Kidney tubule cell (primary cell): ENCODE measurements around the gene USP17L15.
"Not testable (repeated sequence)": the region's sequence is repeated elsewhere in the genome, so short reads cannot be mapped to it uniquely, and the experiment has no call there.

Source experiments
- DNase-seq: peaks from one replicate; pipeline ENCODE4 v3.0.0-alpha.2; 2018; ENCODE audit warnings: low spot score

USP17L15 gene, protein sequence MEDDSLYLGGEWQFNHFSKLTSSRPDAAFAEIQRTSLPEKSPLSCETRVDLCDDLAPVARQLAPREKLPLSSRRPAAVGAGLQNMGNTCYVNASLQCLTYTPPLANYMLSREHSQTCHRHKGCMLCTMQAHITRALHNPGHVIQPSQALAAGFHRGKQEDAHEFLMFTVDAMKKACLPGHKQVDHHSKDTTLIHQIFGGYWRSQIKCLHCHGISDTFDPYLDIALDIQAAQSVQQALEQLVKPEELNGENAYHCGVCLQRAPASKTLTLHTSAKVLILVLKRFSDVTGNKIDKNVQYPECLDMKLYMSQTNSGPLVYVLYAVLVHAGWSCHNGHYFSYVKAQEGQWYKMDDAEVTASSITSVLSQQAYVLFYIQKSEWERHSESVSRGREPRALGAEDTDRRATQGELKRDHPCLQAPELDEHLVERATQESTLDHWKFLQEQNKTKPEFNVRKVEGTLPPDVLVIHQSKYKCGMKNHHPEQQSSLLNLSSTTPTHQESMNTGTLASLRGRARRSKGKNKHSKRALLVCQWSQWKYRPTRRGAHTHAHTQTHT

DNA sequence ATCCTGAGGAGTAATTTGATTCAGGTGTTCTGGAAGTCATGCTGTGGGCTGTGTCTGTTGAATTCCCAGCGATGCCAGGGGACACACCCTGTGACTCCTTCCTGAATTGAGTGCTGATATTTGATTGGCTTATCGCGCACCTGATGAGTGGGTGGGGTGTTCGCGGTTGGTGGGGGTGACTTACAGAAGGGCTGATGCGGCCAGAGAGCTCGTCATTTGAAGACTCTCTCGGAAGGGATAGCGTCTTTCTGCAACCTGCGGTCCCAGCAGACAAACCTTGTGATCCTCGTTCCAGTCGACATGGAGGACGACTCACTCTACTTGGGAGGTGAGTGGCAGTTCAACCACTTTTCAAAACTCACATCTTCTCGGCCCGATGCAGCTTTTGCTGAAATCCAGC, at the start of gene USP17L15:
Gene USP17L15, plus strand, starts transcription at position 301 of the 400 bp plus-strand sequence. Its CDS starts 0 bp downstream, at position 301.
- not testable (repeated sequence) for DNase-seq

DNA sequence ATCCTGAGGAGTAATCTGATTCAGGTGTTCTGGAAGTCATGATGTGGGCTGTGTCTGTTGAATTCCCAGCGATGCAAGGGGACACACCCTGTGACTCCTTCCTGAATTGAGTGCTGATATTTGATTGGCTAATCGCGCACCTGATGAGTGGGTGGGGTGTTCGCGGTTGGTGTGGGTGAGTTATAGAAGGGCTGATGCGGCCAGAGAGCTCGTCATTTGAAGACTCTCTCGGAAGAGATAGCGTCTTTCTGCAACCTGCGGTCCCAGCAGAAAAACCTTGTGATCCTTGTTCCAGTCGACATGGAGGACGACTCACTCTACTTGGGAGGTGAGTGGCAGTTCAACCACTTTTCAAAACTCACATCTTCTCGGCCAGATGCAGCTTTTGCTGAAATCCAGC, 23.8 kb upstream of the USP17L15 start, which contains the start of gene USP17L10:
Gene USP17L10, plus strand, starts transcription at position 301 of the 400 bp plus-strand sequence. Its CDS starts 0 bp downstream, at position 301.
- not testable (repeated sequence) for DNase-seq

DNA sequence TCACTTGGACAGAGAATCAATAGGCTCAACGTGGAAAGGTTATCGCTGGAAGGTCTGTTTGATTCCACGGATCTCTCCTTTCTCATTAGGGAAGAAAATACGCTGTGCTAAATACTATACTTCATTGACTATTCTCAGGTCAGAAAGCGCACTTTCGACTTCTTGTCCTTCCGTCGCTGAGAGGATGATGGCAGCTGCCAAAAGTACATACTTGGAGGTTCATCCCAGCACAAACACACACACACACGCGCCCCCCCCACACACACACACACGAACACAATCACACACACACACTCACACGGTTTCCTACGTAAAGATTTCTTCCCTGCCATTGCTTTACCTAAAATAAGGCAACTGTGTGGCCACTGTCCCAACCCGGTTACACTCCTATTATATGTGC, 19.5 kb upstream of the USP17L15 start:
- not testable (repeated sequence) for DNase-seq

DNA sequence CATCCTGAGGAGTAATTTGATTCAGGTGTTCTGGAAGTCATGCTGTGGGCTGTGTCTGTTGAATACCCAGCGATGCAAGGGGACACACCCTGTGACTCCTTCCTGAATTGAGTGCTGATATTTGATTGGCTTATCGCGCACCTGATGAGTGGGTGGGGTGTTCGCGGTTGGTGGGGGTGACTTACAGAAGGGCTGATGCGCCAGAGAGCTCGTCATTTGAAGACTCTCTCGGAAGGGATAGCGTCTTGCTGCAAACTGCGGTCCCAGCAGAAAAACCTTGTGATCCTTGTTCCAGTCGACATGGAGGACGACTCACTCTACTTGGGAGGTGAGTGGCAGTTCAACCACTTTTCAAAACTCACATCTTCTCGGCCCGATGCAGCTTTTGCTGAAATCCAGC, 19.1 kb upstream of the USP17L15 start, which contains the start of gene USP17L11:
Gene USP17L11, plus strand, starts transcription at position 301 of the 400 bp plus-strand sequence. Its CDS starts 0 bp downstream, at position 301.
- not testable (repeated sequence) for DNase-seq

DNA sequence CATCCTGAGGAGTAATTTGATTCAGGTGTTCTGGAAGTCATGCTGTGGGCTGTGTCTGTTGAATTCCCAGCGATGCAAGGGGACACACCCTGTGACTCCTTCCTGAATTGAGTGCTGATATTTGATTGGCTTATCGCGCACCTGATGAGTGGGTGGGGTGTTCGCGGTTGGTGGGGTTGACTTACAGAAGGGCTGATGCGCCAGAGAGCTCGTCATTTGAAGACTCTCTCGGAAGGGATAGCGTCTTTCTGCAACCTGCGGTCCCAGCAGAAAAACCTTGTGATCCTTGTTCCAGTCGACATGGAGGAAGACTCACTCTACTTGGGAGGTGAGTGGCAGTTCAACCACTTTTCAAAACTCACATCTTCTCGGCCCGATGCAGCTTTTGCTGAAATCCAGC, 14.3 kb upstream of the USP17L15 start, which contains the start of gene USP17L12:
Gene USP17L12, plus strand, starts transcription at position 301 of the 400 bp plus-strand sequence. Its CDS starts 0 bp downstream, at position 301.
- not testable (repeated sequence) for DNase-seq

DNA sequence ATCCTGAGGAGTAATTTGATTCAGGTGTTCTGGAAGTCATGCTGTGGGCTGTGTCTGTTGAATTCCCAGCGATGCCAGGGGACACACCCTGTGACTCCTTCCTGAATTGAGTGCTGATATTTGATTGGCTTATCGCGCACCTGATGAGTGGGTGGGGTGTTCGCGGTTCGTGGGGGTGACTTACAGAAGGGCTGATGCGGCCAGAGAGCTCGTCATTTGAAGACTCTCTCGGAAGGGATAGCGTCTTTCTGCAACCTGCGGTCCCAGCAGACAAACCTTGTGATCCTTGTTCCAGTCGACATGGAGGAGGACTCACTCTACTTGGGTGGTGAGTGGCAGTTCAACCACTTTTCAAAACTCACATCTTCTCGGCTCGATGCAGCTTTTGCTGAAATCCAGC, 9.6 kb upstream of the USP17L15 start, which contains the start of gene USP17L13:
Gene USP17L13, plus strand, starts transcription at position 301 of the 400 bp plus-strand sequence. Its CDS starts 0 bp downstream, at position 301.
- not testable (repeated sequence) for DNase-seq

DNA sequence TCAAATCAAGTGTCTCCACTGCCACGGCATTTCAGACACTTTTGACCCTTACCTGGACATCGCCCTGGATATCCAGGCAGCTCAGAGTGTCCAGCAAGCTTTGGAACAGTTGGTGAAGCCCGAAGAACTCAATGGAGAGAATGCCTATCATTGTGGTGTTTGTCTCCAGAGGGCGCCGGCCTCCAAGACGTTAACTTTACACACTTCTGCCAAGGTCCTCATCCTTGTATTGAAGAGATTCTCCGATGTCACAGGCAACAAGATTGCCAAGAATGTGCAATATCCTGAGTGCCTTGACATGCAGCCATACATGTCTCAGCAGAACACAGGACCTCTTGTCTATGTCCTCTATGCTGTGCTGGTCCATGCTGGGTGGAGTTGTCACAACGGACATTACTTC, 3.9 kb upstream of the USP17L15 start:
- not testable (repeated sequence) for DNase-seq

DNA sequence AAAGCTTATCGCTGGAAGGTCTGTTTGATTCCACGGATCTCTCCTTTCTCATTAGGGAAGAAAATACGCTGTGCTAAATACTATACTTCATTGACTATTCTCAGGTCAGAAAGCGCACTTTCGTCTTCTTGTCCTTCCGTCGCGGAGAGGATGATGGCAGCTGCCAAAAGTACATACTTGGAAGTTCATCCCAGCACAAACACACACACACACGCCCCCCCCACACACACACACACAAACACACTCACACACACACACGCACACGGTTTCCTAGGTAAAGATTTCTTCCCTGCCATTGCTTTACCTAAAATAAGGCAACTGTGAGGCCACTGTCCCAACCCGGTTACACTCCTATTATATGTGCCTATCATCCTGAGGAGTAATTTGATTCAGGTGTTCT, 4.3 kb downstream of the USP17L15 start:
- not testable (repeated sequence) for DNase-seq

DNA sequence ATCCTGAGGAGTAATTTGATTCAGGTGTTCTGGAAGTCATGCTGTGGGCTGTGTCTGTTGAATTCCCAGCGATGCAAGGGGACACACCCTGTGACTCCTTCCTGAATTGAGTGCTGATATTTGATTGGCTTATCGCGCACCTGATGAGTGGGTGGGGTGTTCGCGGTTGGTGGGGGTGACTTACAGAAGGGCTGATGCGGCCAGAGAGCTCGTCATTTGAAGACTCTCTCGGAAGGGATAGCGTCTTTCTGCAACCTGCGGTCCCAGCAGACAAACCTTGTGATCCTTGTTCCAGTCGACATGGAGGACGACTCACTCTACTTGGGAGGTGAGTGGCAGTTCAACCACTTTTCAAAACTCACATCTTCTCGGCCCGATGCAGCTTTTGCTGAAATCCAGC, 9.4 kb downstream of the USP17L15 start, which contains the start of gene USP17L17:
Gene USP17L17, plus strand, starts transcription at position 301 of the 400 bp plus-strand sequence. Its CDS starts 0 bp downstream, at position 301.
- not testable (repeated sequence) for DNase-seq

DNA sequence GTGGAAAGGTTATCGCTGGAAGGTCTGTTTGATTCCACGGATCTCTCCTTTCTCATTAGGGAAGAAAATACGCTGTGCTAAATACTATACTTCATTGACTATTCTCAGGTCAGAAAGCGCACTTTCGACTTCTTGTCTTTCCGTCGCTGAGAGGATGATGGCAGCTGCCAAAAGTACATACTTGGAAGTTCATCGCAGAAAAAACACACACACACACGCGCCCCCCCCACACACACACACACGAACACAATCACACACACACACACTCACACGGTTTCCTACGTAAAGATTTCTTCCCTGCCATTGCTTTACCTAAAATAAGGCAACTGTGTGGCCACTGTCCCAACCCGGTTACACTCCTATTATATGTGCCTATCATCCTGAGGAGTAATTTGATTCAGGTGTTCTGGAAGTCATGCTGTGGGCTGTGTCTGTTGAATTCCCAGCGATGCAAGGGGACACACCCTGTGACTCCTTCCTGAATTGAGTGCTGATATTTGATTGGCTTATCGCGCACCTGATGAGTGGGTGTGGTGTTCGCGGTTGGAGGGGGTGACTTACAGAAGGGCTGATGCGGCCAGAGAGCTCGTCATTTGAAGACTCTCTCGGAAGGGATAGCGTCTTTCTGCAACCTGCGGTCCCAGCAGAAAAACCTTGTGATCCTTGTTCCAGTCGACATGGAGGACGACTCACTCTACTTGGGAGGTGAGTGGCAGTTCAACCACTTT, 13.9 kb downstream of the USP17L15 start, which contains the start of gene USP17L18:
Gene USP17L18, plus strand, starts transcription at position 678 of the 728 bp plus-strand sequence. Its CDS starts 0 bp downstream, at position 678.
- not testable (repeated sequence) for DNase-seq

DNA sequence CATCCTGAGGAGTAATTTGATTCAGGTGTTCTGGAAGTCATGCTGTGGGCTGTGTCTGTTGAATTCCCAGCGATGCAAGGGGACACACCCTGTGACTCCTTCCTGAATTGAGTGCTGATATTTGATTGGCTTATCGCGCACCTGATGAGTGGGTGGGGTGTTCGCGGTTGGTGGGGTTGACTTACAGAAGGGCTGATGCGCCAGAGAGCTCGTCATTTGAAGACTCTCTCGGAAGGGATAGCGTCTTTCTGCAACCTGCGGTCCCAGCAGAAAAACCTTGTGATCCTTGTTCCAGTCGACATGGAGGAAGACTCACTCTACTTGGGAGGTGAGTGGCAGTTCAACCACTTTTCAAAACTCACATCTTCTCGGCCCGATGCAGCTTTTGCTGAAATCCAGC, 18.9 kb downstream of the USP17L15 start, which contains the start of gene USP17L19:
Gene USP17L19, plus strand, starts transcription at position 301 of the 400 bp plus-strand sequence. Its CDS starts 0 bp downstream, at position 301.
- DNase-seq: not testable (repeated sequence)

DNA sequence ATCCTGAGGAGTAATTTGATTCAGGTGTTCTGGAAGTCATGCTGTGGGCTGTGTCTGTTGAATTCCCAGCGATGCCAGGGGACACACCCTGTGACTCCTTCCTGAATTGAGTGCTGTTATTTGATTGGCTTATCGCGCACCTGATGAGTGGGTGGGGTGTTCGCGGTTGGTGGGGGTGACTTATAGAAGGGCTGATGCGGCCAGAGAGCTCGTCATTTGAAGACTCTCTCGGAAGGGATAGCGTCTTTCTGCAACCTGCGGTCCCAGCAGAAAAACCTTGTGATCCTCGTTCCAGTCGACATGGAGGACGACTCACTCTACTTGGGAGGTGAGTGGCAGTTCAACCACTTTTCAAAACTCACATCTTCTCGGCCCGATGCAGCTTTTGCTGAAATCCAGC, 23.6 kb downstream of the USP17L15 start, which contains the start of gene USP17L20:
Gene USP17L20, plus strand, starts transcription at position 301 of the 400 bp plus-strand sequence. Its CDS starts 0 bp downstream, at position 301.
- not testable (repeated sequence) for DNase-seq

DNA sequence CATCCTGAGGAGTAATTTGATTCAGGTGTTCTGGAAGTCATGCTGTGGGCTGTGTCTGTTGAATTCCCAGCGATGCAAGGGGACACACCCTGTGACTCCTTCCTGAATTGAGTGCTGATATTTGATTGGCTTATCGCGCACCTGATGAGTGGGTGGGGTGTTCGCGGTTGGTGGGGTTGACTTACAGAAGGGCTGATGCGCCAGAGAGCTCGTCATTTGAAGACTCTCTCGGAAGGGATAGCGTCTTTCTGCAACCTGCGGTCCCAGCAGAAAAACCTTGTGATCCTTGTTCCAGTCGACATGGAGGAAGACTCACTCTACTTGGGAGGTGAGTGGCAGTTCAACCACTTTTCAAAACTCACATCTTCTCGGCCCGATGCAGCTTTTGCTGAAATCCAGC, 28.4 kb downstream of the USP17L15 start, which contains the start of gene USP17L21:
Gene USP17L21, plus strand, starts transcription at position 301 of the 400 bp plus-strand sequence. Its CDS starts 0 bp downstream, at position 301.
- DNase-seq: not testable (repeated sequence)

DNA sequence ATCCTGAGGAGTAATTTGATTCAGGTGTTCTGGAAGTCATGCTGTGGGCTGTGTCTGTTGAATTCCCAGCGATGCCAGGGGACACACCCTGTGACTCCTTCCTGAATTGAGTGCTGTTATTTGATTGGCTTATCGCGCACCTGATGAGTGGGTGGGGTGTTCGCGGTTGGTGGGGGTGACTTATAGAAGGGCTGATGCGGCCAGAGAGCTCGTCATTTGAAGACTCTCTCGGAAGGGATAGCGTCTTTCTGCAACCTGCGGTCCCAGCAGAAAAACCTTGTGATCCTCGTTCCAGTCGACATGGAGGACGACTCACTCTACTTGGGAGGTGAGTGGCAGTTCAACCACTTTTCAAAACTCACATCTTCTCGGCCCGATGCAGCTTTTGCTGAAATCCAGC, 33.1 kb downstream of the USP17L15 start, which contains the start of gene USP17L22:
Gene USP17L22, plus strand, starts transcription at position 301 of the 400 bp plus-strand sequence. Its CDS starts 0 bp downstream, at position 301.
- DNase-seq: not testable (repeated sequence)

DNA sequence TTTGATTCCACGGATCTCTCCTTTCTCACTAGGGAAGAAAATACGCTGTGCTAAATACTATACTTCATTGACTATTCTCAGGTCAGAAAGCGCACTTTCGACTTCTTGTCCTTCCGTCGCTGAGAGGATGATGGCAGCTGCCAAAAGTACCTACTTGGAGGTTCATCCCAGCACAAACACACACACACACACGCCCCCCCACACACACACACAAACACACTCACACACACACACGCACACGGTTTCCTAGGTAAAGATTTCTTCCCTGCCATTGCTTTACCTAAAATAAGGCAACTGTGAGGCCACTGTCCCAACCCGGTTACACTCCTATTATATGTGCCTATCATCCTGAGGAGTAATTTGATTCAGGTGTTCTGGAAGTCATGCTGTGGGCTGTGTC, 37.5 kb downstream of the USP17L15 start:
- not testable (repeated sequence) for DNase-seq
